ENCODE data around the gene VPS37C.

The VPS37C gene

GRCh38 chr11:61092280-61092766 is 68.9 kb downstream of the VPS37C start:
- no peak for DNase-seq

GRCh38 chr11:61091373-61092279 is 69.6 kb downstream of the VPS37C start:
- no peak for DNase-seq

- DNase-seq, result no peak
Observed at GRCh38 chr11:61090982-61091372, 70.2 kb downstream of the VPS37C start.

GRCh38 chr11:61090521-61090920 is 70.7 kb downstream of the VPS37C start:
- no peak for DNase-seq

GRCh38 chr11:61089806-61090491 is 71.3 kb downstream of the VPS37C start:
- no peak for DNase-seq

- no peak for DNase-seq
Observed at GRCh38 chr11:61087426-61088119, 73.7 kb downstream of the VPS37C start.

- DNase-seq, result no peak
Observed at GRCh38 chr11:61083601-61084147, 77.6 kb downstream of the VPS37C start.

- no peak for DNase-seq
Observed at GRCh38 chr11:61082931-61083531, 78.2 kb downstream of the VPS37C start.

GRCh38 chr11:61082062-61082870 is 79.0 kb downstream of the VPS37C start:
- DNase-seq, result no peak

- no peak for DNase-seq
Observed at GRCh38 chr11:61080986-61081590, 80.1 kb downstream of the VPS37C start.

- no peak for DNase-seq
Observed at GRCh38 chr11:61080526-61080925, 80.7 kb downstream of the VPS37C start.

All from NCI-H1048 (cell line).